K562 (cell line): Measurements from ENCODE around the gene BMP6. TPM values are rescaled to one million over a fixed set of nuclear protein-coding genes. Genes with fewer than 3 reads are reported as not detected.

Experiments used
- CBX3 ChIP-seq, 2 experiments: IDR thresholded peaks; 1 replicate in 1 of 2; 2 replicates in 1 of 2; pipeline ENCODE4 v1.6.1; 2012; ENCODE audit warnings: inconsistent platforms in 2 of 2, low read length in 2 of 2, borderline replicate concordance in 1 of 2, control low read depth in 1 of 2
- CHD7 ChIP-seq: fragments of 200-600 bp; sonication (generic); IDR thresholded peaks from one replicate; pipeline ENCODE4 v1.6.1; 2012; ENCODE audit warnings: mild to moderate bottlenecking, low read depth, low read length, inconsistent platforms
- PHB ChIP-seq: fragments of 250-450 bp; sonication (Bioruptor Pico); IDR thresholded peaks from 2 replicates; pipeline ENCODE4 v1.5.0; 2021
- RBM14 ChIP-seq: fragments of 200-400 bp; formaldehyde crosslinking; IDR thresholded peaks from 2 replicates; pipeline ENCODE4 v1.6.1; 2018; ENCODE audit warnings: low read depth, mild to moderate bottlenecking, low read length, moderate library complexity, borderline replicate concordance; ENCODE audit not compliant: insufficient read depth
- TAF7 ChIP-seq: fragments of 450-650 bp; IDR thresholded peaks from 2 replicates; pipeline ENCODE4 v1.6.1; 2016; ENCODE audit warnings: missing genetic modification characterization, missing compliant biosample characterization
- THRA ChIP-seq: fragments of 450-650 bp; IDR thresholded peaks from 2 replicates; pipeline ENCODE4 v1.6.1; 2017; ENCODE audit warnings: mild to moderate bottlenecking, moderate library complexity
- ZNF696 ChIP-seq: fragments of 250-450 bp; sonication (Bioruptor Pico); conservative IDR thresholded peaks from 2 replicates; pipeline ENCODE4 v1.4.0; 2020; ENCODE audit warnings: mild to moderate bottlenecking, moderate library complexity
- polyA plus RNA-seq, 8 experiments: library from polyadenylated mRNA; depleted of rRNA in 4 of 8; stranded (reverse) in 5 of 8; unstranded in 3 of 8; fragments of >200 nt; fragmentation: Nextera tagmentation in 2 of 8; fragmentation: Illumina TruSeq in 1 of 8; extraction: Ambion mirVana in 2 of 8; extraction: Trizol in 1 of 8; gene quantifications; 2 replicates each; pipeline versions ENCODE4 v1.2.1 to v1.2.3, GENCODE V29; 2011 to 2014; ENCODE audit warnings: inconsistent platforms in 1 of 8, missing spikeins in 1 of 8
- total RNA-seq, 7 experiments: library from RNA; depleted of rRNA in 6 of 7; stranded (reverse); fragments of >200 nt in 6 of 7; fragmentation: Illumina TruSeq in 2 of 7; extraction: Trizol in 2 of 7; gene quantifications; 2 replicates each; pipeline versions ENCODE4 v1.2.1 to v1.2.3, GENCODE V29; 2011 to 2021; ENCODE audit warnings: low replicate concordance in 1 of 7
- TF ChIP-seq, protein P1 (sequence below): sonication (generic); formaldehyde crosslinking; IDR thresholded peaks from 2 replicates; pipeline ENCODE4 v1.8.1; 2023; ENCODE audit warnings: mild to moderate bottlenecking, missing genetic modification reagents

BMP6 gene
- total and polyA plus RNA-seq, 9 of the 15 experiments (the other 6 are each of a cell fraction or from before 2014, with no cell fraction given), result 0.01 to 0.13 (median 0.06) TPM; not detected in 3

DNA sequence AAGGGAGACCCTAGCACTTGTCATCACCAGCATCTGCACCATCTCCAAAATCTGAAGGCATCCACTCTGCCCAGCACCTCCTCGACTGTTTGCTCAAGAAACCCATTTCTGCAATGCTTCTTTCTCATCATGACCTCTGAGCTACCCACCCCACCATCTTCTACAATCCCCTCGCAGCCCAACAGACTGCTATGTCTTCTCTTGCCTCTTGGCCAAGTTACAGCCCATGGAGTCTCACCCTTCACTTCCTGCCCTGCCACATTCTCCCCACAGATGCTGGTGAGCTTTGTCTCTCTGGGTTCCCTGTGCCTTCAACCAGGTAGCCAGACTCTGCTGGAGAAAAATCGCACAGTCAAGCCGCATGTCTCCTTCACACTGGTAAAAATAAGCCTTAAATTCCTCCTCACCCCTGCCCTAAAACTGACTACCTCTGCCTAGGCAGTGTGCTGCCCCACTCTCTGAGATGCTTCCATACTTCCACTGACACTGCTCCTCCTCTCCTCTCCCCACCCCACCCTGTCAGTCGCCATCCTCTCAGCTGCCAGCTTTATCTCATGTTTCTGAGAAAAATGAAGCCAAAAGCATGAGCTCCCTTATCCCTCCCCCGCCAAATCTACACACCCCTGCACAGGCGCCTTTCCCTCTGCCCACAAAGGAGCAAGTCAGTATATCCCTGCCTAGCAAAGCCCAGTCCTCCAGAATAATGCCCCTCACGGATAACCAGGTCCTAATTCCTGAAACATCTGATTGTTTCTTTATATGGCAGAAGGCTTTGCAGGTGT, 187.0 kb downstream of the BMP6 start (continued):
- TF ChIP-seq CHD7, result no peak
- no peak for TF ChIP-seq THRA
- no peak for TF ChIP-seq ZNF696 (CRISPR knock-in tag)
- TF ChIP-seq TAF7 (tag), result no peak
- TF ChIP-seq CBX3 (IDR thresholded peaks at IDR 0.05; ENCODE audit: borderline replicate concordance in 1 of 2, low read length in 2 of 2), result no peak
- no peak for TF ChIP-seq RBM14
- TF ChIP-seq, protein P1, sequence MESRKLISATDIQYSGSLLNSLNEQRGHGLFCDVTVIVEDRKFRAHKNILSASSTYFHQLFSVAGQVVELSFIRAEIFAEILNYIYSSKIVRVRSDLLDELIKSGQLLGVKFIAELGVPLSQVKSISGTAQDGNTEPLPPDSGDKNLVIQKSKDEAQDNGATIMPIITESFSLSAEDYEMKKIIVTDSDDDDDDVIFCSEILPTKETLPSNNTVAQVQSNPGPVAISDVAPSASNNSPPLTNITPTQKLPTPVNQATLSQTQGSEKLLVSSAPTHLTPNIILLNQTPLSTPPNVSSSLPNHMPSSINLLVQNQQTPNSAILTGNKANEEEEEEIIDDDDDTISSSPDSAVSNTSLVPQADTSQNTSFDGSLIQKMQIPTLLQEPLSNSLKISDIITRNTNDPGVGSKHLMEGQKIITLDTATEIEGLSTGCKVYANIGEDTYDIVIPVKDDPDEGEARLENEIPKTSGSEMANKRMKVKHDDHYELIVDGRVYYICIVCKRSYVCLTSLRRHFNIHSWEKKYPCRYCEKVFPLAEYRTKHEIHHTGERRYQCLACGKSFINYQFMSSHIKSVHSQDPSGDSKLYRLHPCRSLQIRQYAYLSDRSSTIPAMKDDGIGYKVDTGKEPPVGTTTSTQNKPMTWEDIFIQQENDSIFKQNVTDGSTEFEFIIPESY (CRISPR knock-in tag), result no peak
- TF ChIP-seq PHB (CRISPR knock-in tag), result no peak
